EH (cell line): ENCODE data around the gene ITPR2.

Experiments used
- DNase-seq: peaks from one replicate; pipeline ENCODE4 v3.0.0-alpha.2; 2015; ENCODE audit warnings: low read depth

ITPR2 gene

GRCh38 chr12:26754148-26754547 is 78.8 kb downstream of the ITPR2 start:
- DNase-seq, result no peak

DNA sequence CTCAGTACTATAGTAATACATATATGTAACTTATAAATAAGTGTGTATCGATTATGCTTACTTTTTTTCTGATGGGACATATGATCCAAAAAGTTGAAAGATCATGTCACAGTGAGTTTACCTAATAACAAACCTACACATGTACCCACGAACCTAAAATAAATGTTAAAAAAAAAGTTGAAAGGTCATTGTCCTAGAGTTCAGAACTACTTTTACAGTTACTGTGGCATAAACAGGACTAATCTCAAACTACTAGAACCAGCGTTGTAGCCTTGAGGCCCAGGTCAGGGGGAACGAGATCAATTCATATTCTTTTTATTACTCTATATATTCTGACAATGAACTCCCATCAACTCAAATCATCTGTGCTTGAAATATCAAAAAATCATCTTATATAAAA is 81.8 kb downstream of the ITPR2 start:
- no peak for DNase-seq

GRCh38 chr12:26750531-26751175 is 82.3 kb downstream of the ITPR2 start:
- DNase-seq, result no peak

DNA sequence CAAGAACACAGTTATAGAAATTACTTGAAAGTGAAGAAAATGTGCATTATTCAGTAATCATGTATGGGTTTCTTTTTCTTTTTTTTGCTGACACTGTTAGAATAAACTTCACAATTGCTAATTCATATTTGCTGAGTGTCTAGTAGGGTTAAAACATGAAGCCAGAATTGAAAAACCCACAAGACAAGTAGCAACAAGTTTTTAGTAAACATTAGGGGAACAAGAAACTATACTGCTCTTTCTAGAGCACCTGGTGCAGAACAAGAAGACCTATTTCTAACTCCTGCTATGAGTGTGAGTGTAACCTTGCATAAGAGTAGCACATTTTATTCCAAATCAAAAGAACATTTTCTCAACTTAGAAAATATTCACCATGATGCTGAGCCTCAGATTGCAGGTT is 83.2 kb downstream of the ITPR2 start:
- DNase-seq, result no peak

GRCh38 chr12:26748741-26749431 is 84.1 kb downstream of the ITPR2 start:
- DNase-seq, result peak; percentile 70

DNA sequence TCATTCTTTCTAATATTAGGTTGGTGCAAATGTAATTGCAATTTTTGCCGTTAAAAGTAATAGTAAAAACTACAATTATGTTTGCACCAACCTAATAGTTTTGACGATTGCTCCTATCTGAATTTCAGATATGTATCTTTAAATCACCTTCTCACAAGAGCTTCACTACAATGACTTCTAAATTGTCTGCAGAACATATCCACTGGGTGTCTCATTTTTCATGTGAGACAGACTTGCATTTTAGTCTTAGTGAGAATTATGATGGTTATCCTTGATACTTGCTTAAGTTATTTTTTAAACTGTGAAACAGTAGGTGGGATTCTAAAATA is 84.6 kb downstream of the ITPR2 start:
- DNase-seq, result no peak

- DNase-seq, result peak; percentile 91
These were observed 86.8 kb downstream of the ITPR2 start for GRCh38 chr12:26746121-26746714.

GRCh38 chr12:26744697-26745440 is 88.1 kb downstream of the ITPR2 start:
- DNase-seq, result peak; percentile 14

DNA sequence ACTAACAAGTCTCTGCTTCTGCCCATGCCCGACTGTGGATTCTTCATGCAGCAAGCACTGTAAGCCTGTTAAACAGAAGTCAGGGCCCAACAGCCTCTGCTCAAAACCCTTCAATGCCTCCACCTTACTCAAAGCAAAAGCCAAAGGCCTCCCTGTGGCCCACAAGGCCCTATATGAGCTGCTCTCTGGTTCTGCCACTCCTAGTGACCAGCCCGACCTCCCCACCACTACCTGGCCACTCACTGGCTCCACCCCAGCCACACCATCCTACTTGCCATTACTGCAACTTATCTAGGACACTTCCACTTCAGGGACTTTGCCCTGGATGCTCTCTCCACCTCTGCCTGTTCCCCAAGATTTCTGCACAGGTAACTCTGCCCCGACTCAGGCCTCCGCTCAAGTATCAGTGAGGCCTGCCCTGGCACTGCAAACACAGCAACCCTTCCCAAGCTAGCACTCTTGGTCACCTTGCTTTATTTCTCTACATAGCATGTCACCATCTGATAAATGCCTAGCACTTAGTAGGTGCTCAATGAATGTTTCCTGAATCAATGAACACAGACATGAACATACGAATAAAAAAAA is 88.9 kb downstream of the ITPR2 start:
- no peak for DNase-seq

DNA sequence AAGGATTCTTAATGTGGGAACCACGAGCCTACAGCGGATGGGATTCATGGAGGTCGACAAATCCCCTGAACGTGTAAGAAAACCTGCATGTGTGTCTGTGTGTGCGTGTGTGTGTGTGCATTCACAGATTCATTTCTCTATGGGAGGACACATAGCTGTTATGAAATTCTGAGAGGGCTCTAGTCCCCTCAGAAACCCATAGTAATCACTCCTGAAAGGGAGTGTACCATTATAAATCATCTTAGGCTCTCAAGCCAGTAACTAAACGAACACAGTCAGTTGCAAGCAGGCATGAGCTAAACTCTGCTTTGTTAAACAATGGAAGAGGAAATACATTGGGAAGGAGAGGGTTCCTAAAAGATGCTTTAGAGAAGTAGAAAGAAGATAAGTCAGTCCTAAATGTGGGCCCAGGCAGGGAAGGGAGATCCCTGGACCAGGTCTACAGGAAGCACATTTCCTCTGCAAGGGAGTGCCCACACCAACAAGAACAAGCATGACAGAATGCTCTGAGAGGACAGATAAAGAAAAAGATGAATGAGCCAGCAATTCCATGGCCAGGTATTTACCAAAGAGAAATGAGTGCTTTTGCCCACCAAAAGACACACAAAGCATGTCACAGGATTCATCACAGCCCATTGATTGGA is 91.3 kb downstream of the ITPR2 start:
- no peak for DNase-seq

DNA sequence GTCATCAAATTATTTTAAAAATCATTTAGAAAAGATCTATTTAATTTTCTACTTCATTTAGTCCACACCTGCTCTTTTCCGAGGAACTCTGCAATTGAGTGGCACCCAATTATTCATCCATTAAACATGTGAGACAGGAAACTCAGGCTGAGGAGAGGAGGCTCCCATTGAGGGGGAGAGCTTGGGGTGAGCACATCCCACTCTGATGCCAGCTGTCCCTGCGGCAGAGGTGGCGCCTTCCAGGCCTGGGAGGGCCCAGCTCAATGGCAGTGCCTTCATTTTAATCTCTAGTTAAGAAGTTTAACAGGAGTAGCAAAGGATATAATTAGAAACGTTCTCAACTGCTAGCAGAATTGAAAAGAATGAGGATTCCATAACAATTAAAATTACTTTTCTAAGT is 92.0 kb downstream of the ITPR2 start:
- DNase-seq, result peak; percentile 9

GRCh38 chr12:26740348-26740747 is 92.6 kb downstream of the ITPR2 start:
- no peak for DNase-seq

DNA sequence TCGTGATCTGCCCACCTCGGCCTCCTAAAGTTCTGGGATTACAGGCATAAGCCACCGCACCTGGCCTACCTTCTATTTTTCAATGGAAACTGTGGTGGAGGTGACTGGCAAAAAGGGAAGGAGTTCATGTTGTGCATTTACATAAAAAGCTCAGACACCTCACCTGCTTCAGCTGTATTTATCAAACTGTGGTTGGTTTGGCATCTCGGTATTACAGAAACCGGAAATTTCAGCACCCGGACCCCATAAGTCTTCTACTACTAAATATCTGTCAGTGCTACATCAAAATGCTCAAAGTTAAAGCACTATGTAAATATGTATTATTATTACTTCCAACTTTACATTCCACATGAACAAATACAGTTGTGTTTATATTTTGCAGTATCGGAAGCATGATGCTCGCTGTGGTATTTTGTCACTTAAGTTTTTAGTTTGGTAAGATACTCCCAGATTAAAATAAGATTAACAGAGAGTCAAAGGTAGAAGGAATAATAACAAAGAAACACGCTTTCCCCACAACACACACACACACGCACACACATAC is 95.4 kb downstream of the ITPR2 start:
- no peak for DNase-seq

DNA sequence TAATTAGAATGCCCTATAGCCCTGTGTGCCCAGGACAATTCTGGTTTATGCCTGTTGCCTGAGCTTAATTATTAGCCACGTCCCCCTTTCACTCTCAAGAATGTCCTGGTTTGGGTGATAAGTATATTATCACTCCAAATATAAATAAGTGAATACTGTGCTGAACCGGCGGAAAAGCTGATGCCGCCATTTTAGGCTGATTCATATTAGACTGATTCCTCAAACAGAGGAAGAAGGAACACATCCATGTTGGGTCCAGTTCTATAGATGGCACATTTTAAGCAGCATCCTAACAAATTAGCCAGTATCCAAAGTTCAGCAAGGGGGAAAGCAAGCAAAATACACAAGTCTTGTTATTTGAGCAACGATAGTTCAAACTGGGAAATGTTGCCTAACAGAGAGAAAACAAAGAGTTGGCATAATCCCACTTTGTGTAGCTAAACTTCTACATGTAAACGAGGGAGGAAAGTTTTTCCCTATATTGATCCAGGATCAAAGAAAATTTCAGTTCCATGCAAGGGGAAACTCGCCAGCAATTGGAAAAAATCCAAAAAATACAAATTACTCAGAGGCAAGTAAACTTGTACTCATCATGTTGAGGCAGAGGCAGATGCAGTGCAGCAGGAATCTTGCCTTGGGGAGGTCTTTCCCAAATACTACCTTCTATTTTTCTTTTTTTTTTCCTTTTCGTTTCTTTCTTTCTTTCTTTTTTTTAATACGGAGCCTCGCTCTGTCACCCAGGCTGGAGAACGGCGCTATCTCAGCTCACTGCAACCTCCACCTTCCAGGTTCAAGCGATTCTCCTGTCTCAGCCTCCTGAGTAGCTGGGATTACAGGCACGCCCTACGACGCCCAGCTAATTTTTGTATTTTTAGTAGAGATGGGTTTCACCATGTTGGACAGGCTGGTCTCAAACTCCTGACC is 96.2 kb downstream of the ITPR2 start:
- peak; percentile 45 for DNase-seq

- no peak for DNase-seq
These were observed 97.8 kb downstream of the ITPR2 start for GRCh38 chr12:26735249-26735639.

DNA sequence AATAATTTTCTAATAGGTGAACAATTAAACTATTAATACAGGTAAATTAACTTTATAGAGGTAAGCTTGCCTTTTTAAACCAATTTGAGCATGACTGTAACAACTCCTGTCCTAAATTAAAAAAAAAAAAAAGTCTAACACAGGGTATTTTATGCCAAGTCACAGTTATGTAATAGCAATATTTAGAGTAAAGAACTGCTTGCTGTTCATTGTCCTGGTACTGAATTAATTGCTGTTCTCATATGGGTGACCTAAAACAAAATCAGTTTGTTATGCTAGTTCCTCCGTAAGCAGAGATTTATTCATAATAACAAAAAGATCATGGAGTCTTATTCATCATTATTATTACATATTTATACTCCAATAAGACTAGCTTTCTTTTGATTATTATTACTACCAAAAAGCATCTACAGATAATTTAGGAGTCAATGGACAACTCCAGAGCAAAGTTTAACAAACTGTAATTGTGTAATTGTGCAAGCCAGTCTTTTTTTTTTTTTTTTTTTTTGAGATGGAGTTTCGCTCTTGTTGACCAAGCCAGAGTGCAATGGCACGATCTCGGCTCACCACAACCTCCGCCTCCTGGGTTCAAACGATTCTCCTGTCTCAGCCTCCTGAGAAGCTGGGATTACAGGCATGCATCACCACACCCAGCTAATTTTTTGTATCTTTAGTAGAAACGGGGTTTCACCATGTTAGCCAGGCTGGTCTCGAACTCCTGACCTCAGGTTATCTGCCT is 98.3 kb downstream of the ITPR2 start:
- DNase-seq, result no peak

DNA sequence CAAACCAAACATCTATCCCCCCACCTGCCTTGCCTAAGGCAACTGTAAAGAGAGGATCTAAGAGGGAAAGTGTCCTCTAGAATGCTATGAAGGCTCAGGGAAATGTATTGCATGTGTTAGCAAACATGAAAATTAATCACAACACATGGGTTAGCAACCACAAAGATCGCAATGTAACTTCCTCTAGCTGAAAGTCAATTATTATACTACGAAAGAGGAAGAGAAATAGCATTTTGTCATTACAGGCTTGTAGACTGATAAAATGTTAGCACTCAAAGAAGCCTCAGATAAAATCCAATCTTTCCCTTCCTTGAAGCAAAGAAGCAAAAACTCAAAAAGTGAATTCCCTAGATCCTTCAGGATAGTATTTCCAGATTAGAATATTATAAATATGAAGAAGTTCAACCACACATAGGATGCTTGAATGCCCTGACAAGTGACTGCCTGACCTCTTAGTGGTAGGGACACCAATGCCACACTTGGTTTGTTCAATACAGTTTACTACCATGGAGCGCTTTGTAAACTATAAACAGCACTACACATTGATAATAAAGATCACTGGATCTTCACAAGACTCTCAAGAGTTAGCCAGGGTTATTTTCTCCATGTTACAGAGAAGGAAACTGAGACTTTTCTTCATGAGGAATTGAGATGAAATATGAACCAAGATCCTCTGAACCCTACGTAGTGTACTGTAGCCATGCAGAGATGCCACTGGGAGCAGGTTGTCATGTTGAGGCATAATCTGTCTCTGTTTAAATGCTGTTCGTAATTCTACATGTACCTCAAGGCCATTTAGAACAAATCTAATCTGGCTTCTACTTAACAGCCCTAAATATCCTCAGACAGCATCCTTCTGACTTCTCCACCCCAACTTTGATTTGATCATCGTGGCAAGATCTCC is 100.7 kb downstream of the ITPR2 start:
- peak; percentile 9 for DNase-seq

- DNase-seq, result no peak
These were observed 102.3 kb downstream of the ITPR2 start for GRCh38 chr12:26730481-26731350.
